Neutrophil (primary cell): Measurements from ENCODE around the gene WRAP53.

Experiments
- H3K27ac ChIP-seq: fragments of 200-600 bp; sonication (generic); 2 replicates; pipeline ENCODE4 v1.5.1; 2016; ENCODE audit warnings: mild to moderate bottlenecking, moderate library complexity
- H3K27me3 ChIP-seq: fragments of 200-600 bp; sonication (generic); 2 replicates; pipeline ENCODE4 v1.6.0; 2016; ENCODE audit warnings: mild to moderate bottlenecking
- H3K36me3 ChIP-seq: fragments of 200-600 bp; sonication (generic); 2 replicates; pipeline ENCODE4 v1.5.1; 2017
- H3K4me1 ChIP-seq, 2 experiments: fragments of 200-600 bp in 1 of 2; sonication (generic) in 1 of 2; 1 replicate in 1 of 2; 2 replicates in 1 of 2; pipeline versions ENCODE4 v1.5.1 to v1.6.1; 2013 to 2016; ENCODE audit warnings: low read depth in 1 of 2, low read length in 1 of 2, mild to moderate bottlenecking in 1 of 2, moderate library complexity in 1 of 2; ENCODE audit not compliant: control insufficient read depth in 1 of 2, insufficient read depth in 1 of 2
- H3K4me3 ChIP-seq, 2 experiments: fragments of 200-600 bp in 1 of 2; sonication (generic) in 1 of 2; 1 replicate in 1 of 2; 2 replicates in 1 of 2; pipeline ENCODE4 v1.5.1; 2013 to 2016; ENCODE audit warnings: low read depth in 1 of 2, low read length in 1 of 2, mild to moderate bottlenecking in 1 of 2, moderate library complexity in 1 of 2
- H3K9me3 ChIP-seq: fragments of 200-600 bp; sonication (generic); 2 replicates; pipeline ENCODE4 v1.5.1; 2016
- TF ChIP-seq, protein P1 (sequence below): fragments of 200-600 bp; sonication (generic); IDR thresholded peaks from 2 replicates; pipeline ENCODE4 v1.5.1; 2016; ENCODE audit warnings: antibody characterized with exemption

Gene WRAP53

GRCh38 chr17:7729816-7730215 is 41.5 kb downstream of the WRAP53 start:
- Histone ChIP-seq H3K4me3 (no peak overlapping the region), H3K27me3 (no peaks in the 10 kb centered on the region), H3K36me3 (no peaks in the 10 kb centered on the region), H3K9me3 (no peaks in the 10 kb centered on the region), H3K27ac (no peak overlapping the region), H3K4me1 (no peaks in the 10 kb centered on the region)
- TF ChIP-seq, protein P1, sequence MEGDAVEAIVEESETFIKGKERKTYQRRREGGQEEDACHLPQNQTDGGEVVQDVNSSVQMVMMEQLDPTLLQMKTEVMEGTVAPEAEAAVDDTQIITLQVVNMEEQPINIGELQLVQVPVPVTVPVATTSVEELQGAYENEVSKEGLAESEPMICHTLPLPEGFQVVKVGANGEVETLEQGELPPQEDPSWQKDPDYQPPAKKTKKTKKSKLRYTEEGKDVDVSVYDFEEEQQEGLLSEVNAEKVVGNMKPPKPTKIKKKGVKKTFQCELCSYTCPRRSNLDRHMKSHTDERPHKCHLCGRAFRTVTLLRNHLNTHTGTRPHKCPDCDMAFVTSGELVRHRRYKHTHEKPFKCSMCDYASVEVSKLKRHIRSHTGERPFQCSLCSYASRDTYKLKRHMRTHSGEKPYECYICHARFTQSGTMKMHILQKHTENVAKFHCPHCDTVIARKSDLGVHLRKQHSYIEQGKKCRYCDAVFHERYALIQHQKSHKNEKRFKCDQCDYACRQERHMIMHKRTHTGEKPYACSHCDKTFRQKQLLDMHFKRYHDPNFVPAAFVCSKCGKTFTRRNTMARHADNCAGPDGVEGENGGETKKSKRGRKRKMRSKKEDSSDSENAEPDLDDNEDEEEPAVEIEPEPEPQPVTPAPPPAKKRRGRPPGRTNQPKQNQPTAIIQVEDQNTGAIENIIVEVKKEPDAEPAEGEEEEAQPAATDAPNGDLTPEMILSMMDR, result no peak

DNA sequence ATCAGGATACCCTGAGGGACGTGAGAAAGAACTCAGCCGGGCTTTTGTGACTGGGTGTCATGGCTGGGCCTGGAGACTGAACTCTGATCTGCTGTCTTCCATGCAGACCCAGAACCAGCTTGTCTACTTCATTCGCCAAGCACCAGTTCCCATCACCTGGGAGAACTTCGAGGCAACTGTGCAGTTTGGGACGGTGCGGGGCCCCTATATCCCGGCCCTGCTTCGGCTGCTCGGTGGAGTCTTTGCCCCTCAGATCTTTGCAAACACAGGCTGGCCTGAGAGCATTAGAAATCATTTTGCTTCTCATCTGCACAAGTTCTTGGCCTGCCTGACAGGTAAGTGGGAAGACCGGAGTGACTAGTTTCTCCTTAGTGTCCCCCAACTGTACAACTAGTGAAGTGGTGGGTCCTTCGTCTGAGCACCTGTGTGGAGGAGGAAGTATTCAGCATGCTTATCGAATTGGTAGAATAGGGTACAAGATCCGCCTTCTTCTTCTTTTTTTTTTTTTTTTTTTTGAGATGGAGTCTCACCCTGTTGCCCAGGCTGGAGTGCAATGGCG is 44.8 kb downstream of the WRAP53 start:
- H3K27me3 ChIP-seq, result peaks cover 17% of the 10 kb centered on the region
- TF ChIP-seq, protein P1, result no peak

DNA sequence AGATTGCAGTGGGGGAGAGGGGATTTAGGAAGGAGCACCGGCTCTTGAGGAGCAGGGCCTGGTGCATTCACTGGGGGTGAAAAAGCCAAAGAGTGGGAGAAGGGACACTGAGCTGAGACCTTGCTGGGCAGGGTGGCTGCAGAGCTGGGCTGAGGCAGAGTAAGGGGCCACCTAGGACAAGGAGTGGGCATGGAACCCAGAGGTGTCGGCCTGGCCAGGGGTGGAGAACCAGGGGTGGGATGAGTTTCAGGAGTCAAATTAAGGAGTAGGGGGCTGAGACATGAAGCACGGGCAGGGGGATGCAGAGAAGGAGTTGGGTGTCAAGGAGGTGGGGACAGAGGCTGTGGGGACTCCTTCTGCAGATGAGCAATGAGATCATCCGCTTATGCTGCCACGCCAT is 49.3 kb downstream of the WRAP53 start:
- Histone ChIP-seq H3K27ac (no peak overlapping the region), H3K36me3 (no peaks in the 10 kb centered on the region), H3K9me3 (no peaks in the 10 kb centered on the region), H3K4me1 (no peaks in the 10 kb centered on the region), H3K4me3 (no peak overlapping the region), H3K27me3 (peaks cover 41% of the 10 kb centered on the region)
- TF ChIP-seq, protein P1, result no peak

More for the DNA sequence above, 44.8 kb downstream of the WRAP53 start:
- H3K9me3 ChIP-seq, result no peaks in the 10 kb centered on the region
- H3K4me1 ChIP-seq, result no peaks in the 10 kb centered on the region
- no peak overlapping the region for H3K27ac ChIP-seq
- no peaks in the 10 kb centered on the region for H3K36me3 ChIP-seq
- H3K4me3 ChIP-seq, result no peak overlapping the region

- Histone ChIP-seq H3K27me3 (peaks cover 41% of the 10 kb centered on the region), H3K4me3 (no peak overlapping the region), H3K9me3 (no peaks in the 10 kb centered on the region), H3K27ac (no peak overlapping the region), H3K4me1 (no peaks in the 10 kb centered on the region), H3K36me3 (no peaks in the 10 kb centered on the region)
- TF ChIP-seq, protein P1, result no peak
These were observed 51.5 kb downstream of the WRAP53 start for GRCh38 chr17:7739746-7740145.

- Histone ChIP-seq H3K4me1 (no peaks in the 10 kb centered on the region), H3K4me3 (no peak overlapping the region), H3K9me3 (no peaks in the 10 kb centered on the region), H3K36me3 (no peaks in the 10 kb centered on the region), H3K27me3 (peaks cover 41% of the 10 kb centered on the region), H3K27ac (no peak overlapping the region)
- TF ChIP-seq, protein P1, result no peak
These were observed 52.3 kb downstream of the WRAP53 start for GRCh38 chr17:7740481-7741001.
